SK-N-SH (cell line): ENCODE measurements around the gene BOD1L1.

ENCODE experiments used
- ELF1 ChIP-seq: IDR thresholded peaks from 2 replicates; pipeline ENCODE4 v1.4.0; 2012
- EP300 ChIP-seq, 2 experiments: IDR thresholded peaks; 2 replicates each; pipeline versions ENCODE4 v1.4.0 to v1.6.1; 2012; ENCODE audit warnings: borderline replicate concordance in 1 of 2, low read depth in 1 of 2, low read length in 1 of 2
- POLR2AphosphoS5 ChIP-seq: IDR thresholded peaks from 2 replicates; pipeline ENCODE4 v1.6.1; 2012; ENCODE audit warnings: low read depth, low read length
- RAD21 ChIP-seq: IDR thresholded peaks from 2 replicates; pipeline ENCODE4 v1.6.1; 2012; ENCODE audit warnings: mild to moderate bottlenecking, low read length
- YY1 ChIP-seq: IDR thresholded peaks from 2 replicates; pipeline ENCODE4 v1.4.0; 2012; ENCODE audit warnings: low read depth, mild to moderate bottlenecking
- TF ChIP-seq, protein P1 (sequence below): fragments of 200-600 bp; sonication (generic); IDR thresholded peaks from 2 replicates; pipeline ENCODE4 v1.6.1; 2017; ENCODE audit warnings: antibody characterized with exemption, mild to moderate bottlenecking, moderate library complexity
- TF ChIP-seq, protein P2 (sequence below): IDR thresholded peaks from 2 replicates; pipeline ENCODE4 v1.4.0; 2012; ENCODE audit warnings: low read depth

DNA sequence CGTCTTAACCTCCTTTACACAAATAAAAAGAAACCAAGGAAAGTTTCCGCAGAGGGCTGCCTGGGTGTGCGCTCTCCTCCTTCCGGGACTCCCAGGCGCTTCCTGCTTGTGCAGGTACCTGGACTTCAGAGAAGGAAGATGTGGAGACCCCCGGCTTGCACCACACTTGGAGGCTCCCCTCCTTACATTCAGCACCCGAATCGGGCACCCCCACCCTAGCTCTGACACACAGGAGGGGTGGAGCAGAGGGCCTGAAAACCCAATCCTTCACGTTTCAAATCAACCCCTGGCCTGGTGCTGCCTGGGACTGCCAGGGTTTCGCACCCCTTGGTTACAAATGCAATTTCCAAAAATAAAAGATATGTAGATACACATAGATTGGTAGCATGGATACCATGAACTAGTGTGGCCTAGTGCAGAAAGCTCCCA, 86.3 kb downstream of the BOD1L1 start:
- TF ChIP-seq YY1 (no peak), POLR2AphosphoS5 (no peak), RAD21 (no peak), EP300 (IDR thresholded peaks at IDR 0.05; ENCODE audit: borderline replicate concordance in 1 of 2, low read depth in 1 of 2, low read length in 1 of 2) (no peak), ELF1 (no peak)
- TF ChIP-seq, protein P1, sequence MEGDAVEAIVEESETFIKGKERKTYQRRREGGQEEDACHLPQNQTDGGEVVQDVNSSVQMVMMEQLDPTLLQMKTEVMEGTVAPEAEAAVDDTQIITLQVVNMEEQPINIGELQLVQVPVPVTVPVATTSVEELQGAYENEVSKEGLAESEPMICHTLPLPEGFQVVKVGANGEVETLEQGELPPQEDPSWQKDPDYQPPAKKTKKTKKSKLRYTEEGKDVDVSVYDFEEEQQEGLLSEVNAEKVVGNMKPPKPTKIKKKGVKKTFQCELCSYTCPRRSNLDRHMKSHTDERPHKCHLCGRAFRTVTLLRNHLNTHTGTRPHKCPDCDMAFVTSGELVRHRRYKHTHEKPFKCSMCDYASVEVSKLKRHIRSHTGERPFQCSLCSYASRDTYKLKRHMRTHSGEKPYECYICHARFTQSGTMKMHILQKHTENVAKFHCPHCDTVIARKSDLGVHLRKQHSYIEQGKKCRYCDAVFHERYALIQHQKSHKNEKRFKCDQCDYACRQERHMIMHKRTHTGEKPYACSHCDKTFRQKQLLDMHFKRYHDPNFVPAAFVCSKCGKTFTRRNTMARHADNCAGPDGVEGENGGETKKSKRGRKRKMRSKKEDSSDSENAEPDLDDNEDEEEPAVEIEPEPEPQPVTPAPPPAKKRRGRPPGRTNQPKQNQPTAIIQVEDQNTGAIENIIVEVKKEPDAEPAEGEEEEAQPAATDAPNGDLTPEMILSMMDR: no peak
- TF ChIP-seq, protein P2, sequence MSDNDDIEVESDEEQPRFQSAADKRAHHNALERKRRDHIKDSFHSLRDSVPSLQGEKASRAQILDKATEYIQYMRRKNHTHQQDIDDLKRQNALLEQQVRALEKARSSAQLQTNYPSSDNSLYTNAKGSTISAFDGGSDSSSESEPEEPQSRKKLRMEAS: no peak
